Measurements from ENCODE around the gene MRTFA. TPM values are rescaled to one million over a fixed set of nuclear protein-coding genes. Genes with fewer than 3 reads are reported as not detected.

The MRTFA gene
- total RNA-seq, 3 donors from 2014 or later (not counting 1 experiment from before 2014, with no cell fraction given), result 81.8 to 91.9 (median 83.5) TPM

DNA sequence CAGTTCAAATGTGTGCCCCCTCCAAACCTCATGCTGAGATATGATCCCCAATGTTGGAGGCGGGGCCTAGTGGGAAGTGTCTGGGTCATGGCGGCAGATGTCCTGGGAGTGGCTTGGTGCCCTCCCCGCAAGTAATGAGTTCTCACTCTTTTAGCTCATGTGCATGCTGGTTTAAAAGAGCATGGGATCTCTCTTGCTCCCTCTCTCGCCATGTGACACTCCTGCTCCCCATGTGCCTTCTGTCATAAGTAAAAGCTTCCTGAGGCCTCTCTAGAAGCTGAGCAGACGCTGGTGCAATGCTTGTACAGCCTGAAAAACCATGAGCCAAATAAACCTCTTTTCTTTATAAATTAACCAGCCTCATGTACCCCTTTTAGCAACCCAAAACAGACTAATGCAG, 167.3 kb downstream of the MRTFA start:
- H3K4me3 Mint-ChIP-seq, result no peak overlapping the region
- no peaks in the 10 kb centered on the region for H3K27me3 Mint-ChIP-seq (ENCODE audit: low read depth in 2 of 2)

DNA sequence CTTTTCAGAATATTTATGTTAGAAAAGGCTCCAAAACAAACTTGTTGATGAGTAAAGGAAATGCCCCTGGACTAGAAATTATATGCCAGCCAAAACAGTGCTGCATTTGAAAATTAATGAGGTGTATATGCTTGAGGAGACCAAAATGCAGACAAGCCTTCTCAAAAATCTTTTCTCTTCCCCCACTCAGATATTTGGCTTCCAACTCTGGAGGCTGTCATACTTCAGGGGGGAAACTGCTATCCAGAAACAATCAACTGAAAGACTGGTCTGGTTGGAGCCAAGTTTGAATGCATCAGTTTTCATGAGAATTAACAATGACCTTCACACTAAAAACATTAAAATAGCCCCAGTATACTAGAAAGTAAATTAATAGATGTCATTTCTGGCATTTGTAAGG, 167.9 kb downstream of the MRTFA start:
- no peak overlapping the region for H3K4me3 ChIP-seq (ENCODE audit: low read length)
- H3K4me3 Mint-ChIP-seq, result no peak overlapping the region
- no peaks in the 10 kb centered on the region for H3K27me3 ChIP-seq (ENCODE audit: control insufficient read depth, insufficient read depth, low read length)
- H3K4me1 ChIP-seq (ENCODE audit: control insufficient read depth, insufficient read depth, low read length), result peaks cover 4% of the 10 kb centered on the region
- no peaks in the 10 kb centered on the region for H3K9me3 ChIP-seq (ENCODE audit: control insufficient read depth, insufficient read depth, low read length)
- ATAC-seq (no peak), DNase-seq (no peak)
- no peaks in the 10 kb centered on the region for H3K9me3 Mint-ChIP-seq
- no peaks in the 10 kb centered on the region for H3K36me3 ChIP-seq (ENCODE audit: control insufficient read depth, insufficient read depth, low read length)
- intact Hi-C loops (cut with micrococcal nuclease), result no loop called here
- peaks cover 12 to 13% of the 10 kb centered on the region in 2 donors for H3K4me1 Mint-ChIP-seq
- no peaks in the 10 kb centered on the region for H3K36me3 Mint-ChIP-seq
- no peak overlapping the region for H3K27ac ChIP-seq (ENCODE audit: low read length)
- TF ChIP-seq, protein P1, sequence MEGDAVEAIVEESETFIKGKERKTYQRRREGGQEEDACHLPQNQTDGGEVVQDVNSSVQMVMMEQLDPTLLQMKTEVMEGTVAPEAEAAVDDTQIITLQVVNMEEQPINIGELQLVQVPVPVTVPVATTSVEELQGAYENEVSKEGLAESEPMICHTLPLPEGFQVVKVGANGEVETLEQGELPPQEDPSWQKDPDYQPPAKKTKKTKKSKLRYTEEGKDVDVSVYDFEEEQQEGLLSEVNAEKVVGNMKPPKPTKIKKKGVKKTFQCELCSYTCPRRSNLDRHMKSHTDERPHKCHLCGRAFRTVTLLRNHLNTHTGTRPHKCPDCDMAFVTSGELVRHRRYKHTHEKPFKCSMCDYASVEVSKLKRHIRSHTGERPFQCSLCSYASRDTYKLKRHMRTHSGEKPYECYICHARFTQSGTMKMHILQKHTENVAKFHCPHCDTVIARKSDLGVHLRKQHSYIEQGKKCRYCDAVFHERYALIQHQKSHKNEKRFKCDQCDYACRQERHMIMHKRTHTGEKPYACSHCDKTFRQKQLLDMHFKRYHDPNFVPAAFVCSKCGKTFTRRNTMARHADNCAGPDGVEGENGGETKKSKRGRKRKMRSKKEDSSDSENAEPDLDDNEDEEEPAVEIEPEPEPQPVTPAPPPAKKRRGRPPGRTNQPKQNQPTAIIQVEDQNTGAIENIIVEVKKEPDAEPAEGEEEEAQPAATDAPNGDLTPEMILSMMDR (IDR thresholded peaks at IDR 0.05), result no peak
- H3K27ac Mint-ChIP-seq, result no peak overlapping the region
- no peaks in the 10 kb centered on the region for H3K27me3 Mint-ChIP-seq (ENCODE audit: low read depth in 2 of 2)

More for the DNA sequence above, 167.3 kb downstream of the MRTFA start:
- ATAC-seq (no peak), DNase-seq (no peak)
- Mint-ChIP-seq H3K27ac (no peak overlapping the region), H3K9me3 (no peaks in the 10 kb centered on the region), H3K36me3 (no peaks in the 10 kb centered on the region), H3K4me1 (peaks cover 8 to 9% of the 10 kb centered on the region in 2 donors)
- no peaks in the 10 kb centered on the region for H3K4me1 ChIP-seq (ENCODE audit: control insufficient read depth, insufficient read depth, low read length)
- H3K27me3 ChIP-seq (ENCODE audit: control insufficient read depth, insufficient read depth, low read length), result no peaks in the 10 kb centered on the region
- intact Hi-C loops (cut with micrococcal nuclease), result no loop called here
- H3K36me3 ChIP-seq (ENCODE audit: control insufficient read depth, insufficient read depth, low read length), result no peaks in the 10 kb centered on the region
- no peak overlapping the region for H3K27ac ChIP-seq (ENCODE audit: low read length)
- TF ChIP-seq, protein P1 (IDR thresholded peaks at IDR 0.05), result no peak
- WGBS (ENCODE audit: insufficient coverage), result 98% methylated on average over 5 of the region's 5 CpGs
- no peaks in the 10 kb centered on the region for H3K9me3 ChIP-seq (ENCODE audit: control insufficient read depth, insufficient read depth, low read length)
- no peak overlapping the region for H3K4me3 ChIP-seq (ENCODE audit: low read length)

DNA sequence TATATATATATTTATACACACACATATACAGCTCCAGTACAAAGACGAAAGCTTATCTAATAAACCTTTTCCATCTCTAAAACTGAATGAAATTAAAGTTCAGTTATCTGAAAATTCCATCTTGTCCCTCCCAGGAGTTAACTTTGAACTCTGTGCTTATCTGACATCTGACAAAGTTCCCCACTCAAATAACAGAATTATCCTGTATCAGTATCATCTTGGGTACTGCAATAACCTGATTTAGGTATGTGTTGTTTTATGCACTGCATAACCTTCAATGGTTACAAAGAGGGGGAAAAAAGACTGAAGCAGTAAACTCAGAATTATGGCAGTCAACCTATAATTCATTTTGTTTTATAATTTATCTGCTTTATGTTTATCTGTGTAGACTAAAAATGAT, 169.5 kb downstream of the MRTFA start:
- Histone ChIP-seq H3K4me3 (ENCODE audit: low read length) (no peak overlapping the region), H3K9me3 (ENCODE audit: control insufficient read depth, insufficient read depth, low read length) (no peaks in the 10 kb centered on the region), H3K4me1 (ENCODE audit: control insufficient read depth, insufficient read depth, low read length) (peaks cover 4% of the 10 kb centered on the region), H3K27me3 (ENCODE audit: control insufficient read depth, insufficient read depth, low read length) (no peaks in the 10 kb centered on the region), H3K27ac (ENCODE audit: low read length) (no peak overlapping the region), H3K36me3 (ENCODE audit: control insufficient read depth, insufficient read depth, low read length) (no peaks in the 10 kb centered on the region)
- intact Hi-C loops (cut with micrococcal nuclease), result no loop called here
- Mint-ChIP-seq H3K27ac (no peak overlapping the region), H3K4me1 (peaks cover 28 to 29% of the 10 kb centered on the region in 2 donors), H3K27me3 (ENCODE audit: low read depth in 2 of 2) (no peaks in the 10 kb centered on the region), H3K9me3 (no peaks in the 10 kb centered on the region), H3K4me3 (no peak overlapping the region), H3K36me3 (no peaks in the 10 kb centered on the region)
- DNase-seq (no peak), ATAC-seq (no peak)
- 100% methylated on average over 1 of the region's 1 CpG for WGBS (ENCODE audit: insufficient coverage)
- TF ChIP-seq, protein P1 (IDR thresholded peaks at IDR 0.05), result no peak

DNA sequence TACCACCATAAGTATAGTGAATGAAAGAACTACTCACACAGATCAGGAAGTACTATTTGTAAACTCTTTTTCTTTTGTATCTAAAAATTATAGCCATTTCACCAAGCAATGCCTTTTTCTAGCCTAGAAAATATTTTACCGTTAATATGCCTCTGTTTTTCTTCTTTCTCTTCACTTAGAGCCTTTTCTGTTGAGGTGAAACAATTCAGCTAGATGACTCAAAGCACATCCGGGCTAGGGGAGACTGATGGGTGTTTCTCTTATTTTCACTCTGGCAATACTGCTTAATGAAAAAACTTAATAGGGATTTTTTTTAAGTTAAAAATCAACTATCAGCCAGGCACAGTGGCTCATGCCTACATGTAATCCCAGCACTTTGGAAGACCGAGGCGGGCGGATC, 172.8 kb downstream of the MRTFA start:
- no peaks in the 10 kb centered on the region for H3K27me3 Mint-ChIP-seq (ENCODE audit: low read depth in 2 of 2)
- H3K27ac ChIP-seq (ENCODE audit: low read length), result peak overlapping the region; percentile 72
- peaks cover 47 to 55% of the 10 kb centered on the region in 2 donors for H3K4me1 Mint-ChIP-seq
- H3K4me1 ChIP-seq (ENCODE audit: control insufficient read depth, insufficient read depth, low read length), result peaks cover 26% of the 10 kb centered on the region
- ATAC-seq, result peak; percentile 72 to 79 (median 78)
- intact Hi-C loops (cut with micrococcal nuclease), result loop anchor here (2.0 kb wide), 2 partner anchors 19 to 23 kb away; no protein-coding TSS in a partner anchor
- WGBS (ENCODE audit: insufficient coverage), result 75% methylated on average over 4 of the region's 5 CpGs
- no peaks in the 10 kb centered on the region for H3K27me3 ChIP-seq (ENCODE audit: control insufficient read depth, insufficient read depth, low read length)
- DNase-seq, result peak in 1 of 2 donors; percentile 66
- TF ChIP-seq, protein P1 (IDR thresholded peaks at IDR 0.05), result no peak
- H3K4me3 ChIP-seq (ENCODE audit: low read length), result peak overlapping the region; percentile 53
- H3K36me3 ChIP-seq (ENCODE audit: control insufficient read depth, insufficient read depth, low read length), result peaks cover 10% of the 10 kb centered on the region
- peak overlapping the region; percentile 91 for H3K4me3 Mint-ChIP-seq
- no peaks in the 10 kb centered on the region for H3K9me3 ChIP-seq (ENCODE audit: control insufficient read depth, insufficient read depth, low read length)
- no peaks in the 10 kb centered on the region for H3K9me3 Mint-ChIP-seq
- H3K27ac Mint-ChIP-seq, result peak overlapping the region; percentile 89 to 94
- H3K36me3 Mint-ChIP-seq, result no peaks in the 10 kb centered on the region
